ENCODE measurements around the gene SPATA31E1. TPM values are rescaled to one million over a fixed set of nuclear protein-coding genes. Genes with fewer than 3 reads are reported as not detected.
"Not testable (repeated sequence)": the region's sequence is repeated elsewhere in the genome, so short reads cannot be mapped to it uniquely, and the experiment has no call there.

The SPATA31E1 gene
- total RNA-seq, 1 donor from 2014 or later, result not detected

DNA sequence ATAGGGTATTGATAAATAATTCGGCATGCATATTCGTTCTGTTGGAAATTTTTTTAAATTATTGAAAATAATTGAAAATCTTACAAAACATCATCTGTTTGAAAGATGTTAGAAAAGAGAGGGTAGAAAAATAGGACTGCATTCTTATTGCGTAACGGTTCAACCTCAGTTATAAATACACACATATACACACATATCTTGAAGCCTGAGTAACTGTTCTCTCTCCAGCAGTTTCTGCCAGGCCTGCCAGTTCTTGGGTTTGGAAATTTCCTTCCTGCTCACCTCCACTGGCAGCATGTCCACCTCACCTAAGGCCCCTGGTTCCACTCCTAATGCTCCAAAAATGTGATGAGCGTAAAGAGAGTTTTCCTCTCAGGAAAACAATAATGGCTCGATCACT is 9.1 kb downstream of the SPATA31E1 start:
- no peak for DNase-seq (ENCODE audit: low read depth)
- no peaks in the 10 kb centered on the region for H3K27me3 ChIP-seq (ENCODE audit: control insufficient read depth, insufficient read depth, low read length)
- H3K36me3 ChIP-seq (ENCODE audit: control insufficient read depth, insufficient read depth, low read length), result no peaks in the 10 kb centered on the region
- H3K4me3 ChIP-seq (ENCODE audit: low read depth, low read length), result no peak overlapping the region
- TF ChIP-seq, protein P1, sequence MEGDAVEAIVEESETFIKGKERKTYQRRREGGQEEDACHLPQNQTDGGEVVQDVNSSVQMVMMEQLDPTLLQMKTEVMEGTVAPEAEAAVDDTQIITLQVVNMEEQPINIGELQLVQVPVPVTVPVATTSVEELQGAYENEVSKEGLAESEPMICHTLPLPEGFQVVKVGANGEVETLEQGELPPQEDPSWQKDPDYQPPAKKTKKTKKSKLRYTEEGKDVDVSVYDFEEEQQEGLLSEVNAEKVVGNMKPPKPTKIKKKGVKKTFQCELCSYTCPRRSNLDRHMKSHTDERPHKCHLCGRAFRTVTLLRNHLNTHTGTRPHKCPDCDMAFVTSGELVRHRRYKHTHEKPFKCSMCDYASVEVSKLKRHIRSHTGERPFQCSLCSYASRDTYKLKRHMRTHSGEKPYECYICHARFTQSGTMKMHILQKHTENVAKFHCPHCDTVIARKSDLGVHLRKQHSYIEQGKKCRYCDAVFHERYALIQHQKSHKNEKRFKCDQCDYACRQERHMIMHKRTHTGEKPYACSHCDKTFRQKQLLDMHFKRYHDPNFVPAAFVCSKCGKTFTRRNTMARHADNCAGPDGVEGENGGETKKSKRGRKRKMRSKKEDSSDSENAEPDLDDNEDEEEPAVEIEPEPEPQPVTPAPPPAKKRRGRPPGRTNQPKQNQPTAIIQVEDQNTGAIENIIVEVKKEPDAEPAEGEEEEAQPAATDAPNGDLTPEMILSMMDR (IDR thresholded peaks at IDR 0.05; ENCODE audit: insufficient read depth, low read length, poor library complexity, severe bottlenecking), result no peak

DNA sequence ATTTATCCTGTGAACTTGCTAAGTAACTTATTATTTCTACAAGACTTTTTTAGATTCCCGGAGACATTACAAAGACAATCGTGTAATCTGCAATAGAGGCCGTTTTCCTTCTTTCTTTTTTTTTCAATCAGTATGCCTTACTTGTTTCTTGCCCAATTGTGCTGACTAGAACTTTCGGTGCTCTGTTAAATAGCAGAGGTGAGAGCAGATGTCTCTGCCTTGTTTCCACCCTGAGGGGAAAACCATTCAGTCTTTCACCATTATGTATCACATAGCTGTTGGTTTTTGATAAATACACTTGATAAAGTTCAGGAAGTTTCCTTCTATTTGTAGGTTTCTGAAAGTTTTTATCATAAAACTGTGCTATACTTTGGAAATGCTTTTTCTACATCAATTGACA is 10.3 kb downstream of the SPATA31E1 start:
- no peak overlapping the region for H3K4me3 ChIP-seq (ENCODE audit: low read depth, low read length)

DNA sequence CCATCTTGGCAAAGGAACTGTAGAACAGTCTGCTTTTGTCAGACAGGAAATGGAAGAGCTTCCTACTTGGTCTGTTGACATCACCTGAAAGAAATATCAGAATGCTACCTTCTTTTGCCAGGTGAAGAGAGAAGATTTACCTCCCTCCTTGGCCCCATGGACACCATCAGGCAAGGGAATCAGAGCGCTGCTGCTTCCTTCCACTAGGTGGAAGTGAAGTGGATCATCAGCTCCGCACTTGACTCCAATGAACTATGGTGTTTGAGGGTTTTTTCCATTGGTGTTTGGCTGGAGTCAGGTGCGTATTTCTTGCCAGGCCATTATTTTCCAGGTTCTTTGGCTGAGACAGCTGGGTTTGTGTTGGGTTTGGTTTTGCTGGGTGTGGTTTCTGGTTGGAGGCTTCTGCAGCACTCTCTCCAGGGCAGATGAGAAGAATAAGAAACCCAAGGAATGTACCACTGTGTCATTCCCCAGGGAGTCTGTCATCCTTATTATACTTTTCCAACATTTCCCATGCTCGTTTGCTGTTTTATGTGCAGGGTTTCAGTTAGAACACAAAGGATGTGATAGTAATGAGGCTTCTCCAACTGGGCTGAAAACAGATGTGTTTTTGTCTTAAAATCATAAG is 12.4 kb downstream of the SPATA31E1 start:
- no peak for DNase-seq (ENCODE audit: low read depth)
- Histone ChIP-seq H3K36me3 (ENCODE audit: control insufficient read depth, insufficient read depth, low read length) (no peaks in the 10 kb centered on the region), H3K4me3 (ENCODE audit: low read depth, low read length) (no peak overlapping the region), H3K27me3 (ENCODE audit: control insufficient read depth, insufficient read depth, low read length) (no peaks in the 10 kb centered on the region)
- TF ChIP-seq, protein P1 (IDR thresholded peaks at IDR 0.05; ENCODE audit: insufficient read depth, low read length, poor library complexity, severe bottlenecking), result no peak

More for the DNA sequence above, 10.3 kb downstream of the SPATA31E1 start:
- Histone ChIP-seq H3K27me3 (ENCODE audit: control insufficient read depth, insufficient read depth, low read length) (no peaks in the 10 kb centered on the region), H3K36me3 (ENCODE audit: control insufficient read depth, insufficient read depth, low read length) (no peaks in the 10 kb centered on the region)
- DNase-seq (ENCODE audit: low read depth), result no peak
- TF ChIP-seq, protein P1 (IDR thresholded peaks at IDR 0.05; ENCODE audit: insufficient read depth, low read length, poor library complexity, severe bottlenecking), result no peak

DNA sequence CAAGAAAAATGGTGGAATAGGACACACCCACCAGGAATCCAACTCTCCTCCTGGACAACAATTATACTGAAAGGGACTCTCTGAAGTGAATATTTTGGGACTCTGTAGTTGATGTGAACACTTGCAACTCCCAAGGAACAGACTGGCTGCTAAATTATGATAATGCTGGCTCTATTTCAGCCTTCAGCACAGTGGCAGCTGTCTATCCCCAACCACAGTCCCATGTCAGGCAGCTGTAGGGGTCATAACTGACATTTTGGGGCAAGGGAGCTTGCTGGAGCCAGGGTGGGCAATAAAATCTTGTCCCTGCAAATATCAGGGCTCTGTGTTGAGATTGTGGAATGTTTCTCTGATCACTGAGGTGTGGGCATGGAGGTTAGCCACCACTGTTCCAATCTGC is 14.2 kb downstream of the SPATA31E1 start:
- Histone ChIP-seq H3K4me3 (ENCODE audit: low read depth, low read length) (no peak overlapping the region), H3K27me3 (ENCODE audit: control insufficient read depth, insufficient read depth, low read length) (no peaks in the 10 kb centered on the region), H3K36me3 (ENCODE audit: control insufficient read depth, insufficient read depth, low read length) (no peaks in the 10 kb centered on the region)
- TF ChIP-seq, protein P1 (IDR thresholded peaks at IDR 0.05; ENCODE audit: insufficient read depth, low read length, poor library complexity, severe bottlenecking), result no peak
- no peak for DNase-seq (ENCODE audit: low read depth)

DNA sequence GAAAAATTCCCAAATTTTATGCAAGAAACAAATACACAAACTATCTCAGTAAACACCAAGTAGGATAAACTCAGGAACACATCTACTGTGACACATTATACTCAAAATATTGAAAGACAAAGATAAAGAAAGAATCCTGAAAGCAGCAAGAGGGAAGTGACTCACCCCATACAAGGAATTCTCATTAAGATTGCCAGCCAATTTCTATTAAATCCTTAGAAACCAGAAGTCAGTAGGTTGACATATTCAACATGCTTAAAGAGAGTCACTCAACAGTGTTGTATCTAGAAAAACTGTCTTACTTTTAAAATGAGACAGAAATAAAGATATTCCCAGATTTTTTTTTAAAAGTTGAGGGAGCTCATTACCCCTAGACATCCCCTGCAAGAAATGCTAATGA is 15.5 kb downstream of the SPATA31E1 start:
- TF ChIP-seq, protein P1 (IDR thresholded peaks at IDR 0.05; ENCODE audit: insufficient read depth, low read length, poor library complexity, severe bottlenecking), result no peak
- DNase-seq (ENCODE audit: low read depth), result no peak
- no peak overlapping the region for H3K4me3 ChIP-seq (ENCODE audit: low read depth, low read length)

DNA sequence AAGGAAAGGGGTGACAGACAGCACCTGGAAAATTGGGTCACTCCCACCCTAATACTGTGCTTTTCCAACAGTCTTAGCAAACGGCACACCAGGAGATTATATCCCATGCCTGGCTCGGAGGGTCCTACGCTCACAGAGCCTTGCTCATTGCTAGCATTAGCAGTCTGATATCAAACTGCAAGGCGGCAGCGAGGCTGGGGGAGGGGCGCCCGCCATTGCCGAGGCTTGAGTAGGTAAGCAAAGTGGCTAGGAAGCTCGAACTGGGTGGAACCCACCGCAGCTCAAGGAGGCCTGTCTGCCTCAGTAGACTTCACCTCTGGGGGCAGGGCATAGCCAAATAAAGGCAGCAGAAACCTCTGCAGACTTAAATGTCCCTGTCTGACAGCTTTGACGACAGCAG is 19.7 kb downstream of the SPATA31E1 start:
- H3K27me3 ChIP-seq (ENCODE audit: control insufficient read depth, insufficient read depth, low read length); DNase-seq (ENCODE audit: low read depth); H3K36me3 ChIP-seq (ENCODE audit: control insufficient read depth, insufficient read depth, low read length); H3K4me3 ChIP-seq (ENCODE audit: low read depth, low read length): not testable (repeated sequence)

More for the DNA sequence above, 15.5 kb downstream of the SPATA31E1 start:
- H3K27me3 ChIP-seq (ENCODE audit: control insufficient read depth, insufficient read depth, low read length), result no peaks in the 10 kb centered on the region
- H3K36me3 ChIP-seq (ENCODE audit: control insufficient read depth, insufficient read depth, low read length), result no peaks in the 10 kb centered on the region

Data from kidney epithelial cell (primary cell).